Measurements from ENCODE around the gene AAMP.

The AAMP gene

GRCh38 chr2:218293715-218294429 lies 23.9 kb upstream of the AAMP start:
- DNase-seq (ENCODE audit: low spot score), result no peak

GRCh38 chr2:218292048-218293014 lies 22.4 kb upstream of the AAMP start, which contains the start of gene TMBIM1:
TMBIM1 (minus strand) TSS chr2:218292503; CDS start chr2:218282141, 10,362 bp downstream.
- peak; percentile 91 for DNase-seq (ENCODE audit: low spot score)

- DNase-seq (ENCODE audit: low spot score), result peak; percentile 74
These were observed 21.5 kb upstream of the AAMP start for GRCh38 chr2:218291318-218292047.

GRCh38 chr2:218290316-218291261 lies 20.7 kb upstream of the AAMP start:
- peak; percentile 75 for DNase-seq (ENCODE audit: low spot score)

- peak; percentile 72 for DNase-seq (ENCODE audit: low spot score)
These were observed 19.8 kb upstream of the AAMP start for GRCh38 chr2:218289639-218290315.

- DNase-seq (ENCODE audit: low spot score), result peak; percentile 95
These were observed 16.9 kb upstream of the AAMP start for GRCh38 chr2:218286570-218287459.

GRCh38 chr2:218285604-218286003 lies 15.7 kb upstream of the AAMP start:
- DNase-seq (ENCODE audit: low spot score), result peak; percentile 77

GRCh38 chr2:218284106-218284811 lies 14.3 kb upstream of the AAMP start:
- peak; percentile 86 for DNase-seq (ENCODE audit: low spot score)

GRCh38 chr2:218282173-218282991 lies 12.4 kb upstream of the AAMP start:
- DNase-seq (ENCODE audit: low spot score), result no peak

- no peak for DNase-seq (ENCODE audit: low spot score)
These were observed 11.5 kb upstream of the AAMP start for GRCh38 chr2:218281449-218281848.

GRCh38 chr2:218280260-218280870 lies 10.4 kb upstream of the AAMP start:
- no peak for DNase-seq (ENCODE audit: low spot score)

- DNase-seq (ENCODE audit: low spot score), result no peak
These were observed 8.8 kb upstream of the AAMP start for GRCh38 chr2:218278531-218279360.

GRCh38 chr2:218277921-218278320 lies 8.0 kb upstream of the AAMP start:
- no peak for DNase-seq (ENCODE audit: low spot score)

- DNase-seq (ENCODE audit: low spot score), result no peak
These were observed 7.2 kb upstream of the AAMP start for GRCh38 chr2:218276986-218277755.

- no peak for DNase-seq (ENCODE audit: low spot score)
These were observed 5.6 kb upstream of the AAMP start for GRCh38 chr2:218275371-218276072.

Data from hematopoietic multipotent progenitor cell treated with erythropoietin and hydrocortisone succinate and interleukin-3 and kit ligand, for 17 days (in vitro differentiated cells).